Measurements from ENCODE around the gene IGFBP1.

Gene IGFBP1

DNA sequence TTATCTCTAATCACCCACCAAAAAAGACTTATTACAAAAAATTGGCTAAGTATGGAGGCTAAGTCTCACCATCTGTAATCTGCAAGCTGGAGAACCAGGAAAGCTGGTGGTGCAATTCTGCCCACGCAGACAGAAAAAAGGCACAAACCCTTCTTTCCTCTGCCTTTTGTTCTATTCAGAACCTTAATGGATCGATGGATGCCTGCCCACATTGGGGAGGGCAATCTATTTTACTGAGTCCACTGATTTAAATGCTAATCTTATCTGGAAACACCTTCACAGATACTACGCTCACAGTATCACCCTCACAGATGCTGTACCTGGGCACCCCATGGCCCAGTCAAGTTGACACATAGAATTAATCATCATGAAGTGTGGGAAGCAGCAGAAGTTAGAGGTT is 22.6 kb downstream of the IGFBP1 start:
- FAIRE-seq = no peak

DNA sequence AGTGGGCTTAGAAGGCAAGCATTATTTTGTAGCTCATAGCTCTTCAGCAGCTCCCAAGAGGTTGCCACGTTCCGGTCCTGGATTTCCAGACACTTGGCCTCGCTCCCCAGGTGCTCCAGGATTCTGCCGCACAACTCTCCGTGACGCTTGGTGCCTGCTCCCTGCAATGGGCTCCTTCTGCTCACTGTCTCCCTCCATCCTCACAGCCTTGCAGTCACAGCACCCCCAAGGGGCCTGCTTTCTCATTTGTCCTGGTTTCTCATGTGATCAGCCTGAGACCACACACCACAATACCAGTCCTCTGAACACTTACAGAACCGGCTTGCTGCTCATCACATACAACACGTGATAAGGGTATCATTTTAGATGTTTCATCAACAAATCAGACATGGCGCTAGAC is 23.0 kb downstream of the IGFBP1 start:
- no peak for FAIRE-seq

DNA sequence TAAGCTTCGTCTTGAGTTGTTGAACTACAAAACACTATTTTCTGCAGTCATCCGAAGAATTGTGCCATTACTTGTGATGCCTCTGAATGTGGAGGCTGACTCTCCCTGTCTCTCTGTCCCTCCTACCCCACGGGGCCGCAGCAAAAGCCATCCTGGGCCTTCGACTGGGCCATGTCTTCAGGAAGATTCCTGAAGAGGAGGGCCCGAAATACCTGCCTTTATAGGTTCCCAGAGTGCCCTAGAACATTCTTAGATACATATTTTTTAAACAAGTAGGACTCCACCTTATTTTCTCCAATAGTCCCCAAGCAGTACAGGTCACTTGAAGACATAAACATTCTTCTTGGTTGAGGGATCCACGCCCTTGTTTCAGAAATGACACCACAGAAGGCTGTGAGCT is 24.7 kb downstream of the IGFBP1 start:
- FAIRE-seq = no peak

DNA sequence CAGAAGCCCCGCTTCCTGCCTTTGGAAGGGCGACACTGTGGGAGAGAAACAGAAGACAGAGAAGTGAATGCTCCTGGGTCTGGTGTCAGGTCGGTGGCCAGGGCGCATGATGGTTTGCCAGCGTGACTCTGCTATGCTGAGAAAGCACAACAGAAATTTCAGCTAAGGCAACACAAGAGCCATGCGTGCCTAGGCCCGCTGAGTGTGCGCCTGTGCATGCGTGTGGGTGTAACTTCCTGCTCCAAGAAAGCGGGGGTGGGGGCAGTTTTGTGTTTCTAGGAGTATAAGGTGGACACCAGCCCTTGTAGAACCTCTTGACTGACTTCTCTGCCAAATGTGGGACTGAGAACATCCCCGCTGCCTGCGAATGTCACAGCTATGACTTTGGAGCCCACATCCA is 26.6 kb downstream of the IGFBP1 start:
- FAIRE-seq = no peak

DNA sequence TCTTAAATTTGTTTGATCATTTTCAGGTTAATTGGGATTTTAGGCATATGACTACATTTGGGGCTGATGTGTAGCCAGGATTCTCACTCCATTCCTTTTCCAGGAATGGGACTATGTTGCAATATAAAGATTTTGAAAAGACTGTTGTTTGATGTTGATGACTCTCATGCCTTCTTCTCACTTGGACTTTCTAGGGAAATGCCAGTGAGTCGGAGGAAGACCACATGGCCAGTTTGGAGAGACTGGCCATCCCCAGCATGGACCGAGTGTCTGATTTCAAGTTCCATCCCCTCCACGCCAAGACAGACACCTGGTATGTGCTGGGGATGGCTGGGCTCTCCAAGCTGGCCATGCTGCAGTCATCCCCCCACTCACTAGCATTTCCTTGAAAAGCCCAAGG is 27.3 kb downstream of the IGFBP1 start:
- FAIRE-seq = no peak

DNA sequence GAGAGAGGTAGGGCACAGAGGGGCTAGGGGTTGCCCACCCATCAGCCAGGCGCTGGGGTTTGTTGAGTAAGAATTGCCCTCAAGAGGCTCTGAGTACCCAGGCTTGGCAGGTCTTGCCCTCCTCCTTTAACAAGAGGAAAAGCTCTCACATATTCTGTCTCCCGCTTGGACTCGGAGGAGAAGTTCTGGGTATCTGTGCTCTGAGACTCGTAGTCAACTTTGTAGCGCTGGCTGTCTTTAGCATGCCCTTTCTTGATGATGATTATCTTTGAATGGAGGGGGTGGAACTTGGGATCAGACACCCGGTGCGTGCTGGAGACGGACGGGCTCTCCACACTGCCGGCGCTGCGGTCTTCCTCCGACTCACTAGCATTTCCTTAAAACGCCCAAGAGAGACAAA is 28.8 kb downstream of the IGFBP1 start:
- FAIRE-seq = no peak

DNA sequence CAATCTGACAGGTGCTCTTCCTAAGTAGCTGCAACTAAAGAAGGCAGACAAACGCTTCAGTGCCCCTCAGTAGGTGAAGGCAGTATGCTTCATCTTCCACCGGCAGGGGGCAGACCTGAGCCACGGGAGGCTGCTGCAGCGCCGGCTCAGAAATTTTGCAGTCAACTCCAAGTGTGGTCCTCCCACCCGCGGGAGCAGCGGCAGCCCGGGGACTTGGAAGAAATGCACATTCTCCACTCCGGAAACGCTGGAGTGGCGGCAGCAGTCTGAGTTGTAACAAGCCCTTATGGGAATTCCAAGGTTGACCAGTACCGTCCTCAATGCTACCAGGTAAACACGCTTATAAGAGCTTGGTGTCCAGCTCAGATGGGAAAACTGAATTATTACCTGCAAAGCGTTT is 29.4 kb downstream of the IGFBP1 start:
- FAIRE-seq = peak; percentile 8

DNA sequence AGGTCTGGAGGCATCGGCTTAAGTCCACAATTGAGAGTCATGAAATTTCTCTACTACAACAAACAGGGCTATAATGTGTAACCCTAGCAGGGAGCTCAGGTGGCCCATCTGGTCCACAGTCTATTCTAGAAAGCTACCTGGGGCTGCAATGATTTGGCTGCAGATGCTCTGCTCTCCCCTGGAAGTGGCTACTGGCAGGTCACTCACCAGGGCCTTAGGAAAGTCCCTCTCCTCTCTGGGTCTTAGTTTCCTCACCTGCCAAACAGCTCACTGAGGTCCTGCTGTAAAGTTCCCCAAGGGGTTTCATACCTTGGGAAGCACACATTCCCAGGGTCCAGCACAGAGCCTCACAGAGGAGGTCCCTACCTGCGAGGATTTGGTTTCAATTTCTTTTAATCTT is 30.3 kb downstream of the IGFBP1 start:
- no peak for FAIRE-seq

DNA sequence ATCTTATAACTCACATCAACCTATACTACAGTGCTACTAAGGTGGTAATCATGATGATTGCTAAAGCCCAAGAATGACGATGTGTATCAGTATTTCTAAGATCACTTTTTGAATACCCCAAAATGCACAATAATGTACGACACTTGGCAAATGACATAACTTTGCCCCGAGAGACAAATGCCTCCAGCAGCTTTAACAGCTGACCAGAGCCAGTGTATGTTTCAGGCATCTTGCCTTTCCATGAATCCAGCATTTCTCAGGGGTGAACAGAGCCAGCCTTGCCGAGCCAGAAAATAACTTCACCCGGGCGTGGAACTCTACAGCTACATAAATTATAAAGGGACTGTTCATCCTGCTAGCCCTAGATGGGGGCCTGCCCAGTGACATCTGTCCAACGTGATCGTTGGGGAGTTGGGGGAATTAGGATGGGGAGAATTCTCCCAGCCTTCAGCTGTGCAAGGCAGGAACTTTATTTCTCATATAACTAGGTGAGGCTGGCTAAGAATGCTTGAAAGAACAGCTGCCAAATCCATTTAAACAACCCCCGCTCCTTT is 31.0 kb downstream of the IGFBP1 start:
- no peak for FAIRE-seq

DNA sequence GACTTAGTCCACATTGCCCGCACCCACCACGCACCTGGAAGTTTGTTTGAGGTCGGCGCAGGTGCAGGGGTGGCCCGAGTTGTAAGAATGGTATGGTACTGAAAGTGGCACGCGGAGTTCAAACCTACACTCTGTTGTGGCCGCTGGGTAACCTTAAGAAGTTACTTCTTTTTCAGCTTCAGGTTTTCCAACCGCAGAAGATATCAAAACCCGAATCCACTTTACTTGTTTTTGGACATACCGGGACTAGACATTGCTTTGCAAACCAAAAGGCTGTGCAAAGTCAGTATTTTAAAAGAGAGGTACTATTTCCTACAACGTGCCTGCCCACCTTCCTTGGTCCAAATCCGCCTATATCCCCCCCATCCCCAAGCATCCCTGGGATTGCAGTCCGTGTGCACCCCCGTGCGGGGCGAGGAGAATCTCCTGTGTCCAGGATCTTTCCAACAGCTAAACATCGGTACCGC is 31.7 kb downstream of the IGFBP1 start:
- FAIRE-seq = no peak

DNA sequence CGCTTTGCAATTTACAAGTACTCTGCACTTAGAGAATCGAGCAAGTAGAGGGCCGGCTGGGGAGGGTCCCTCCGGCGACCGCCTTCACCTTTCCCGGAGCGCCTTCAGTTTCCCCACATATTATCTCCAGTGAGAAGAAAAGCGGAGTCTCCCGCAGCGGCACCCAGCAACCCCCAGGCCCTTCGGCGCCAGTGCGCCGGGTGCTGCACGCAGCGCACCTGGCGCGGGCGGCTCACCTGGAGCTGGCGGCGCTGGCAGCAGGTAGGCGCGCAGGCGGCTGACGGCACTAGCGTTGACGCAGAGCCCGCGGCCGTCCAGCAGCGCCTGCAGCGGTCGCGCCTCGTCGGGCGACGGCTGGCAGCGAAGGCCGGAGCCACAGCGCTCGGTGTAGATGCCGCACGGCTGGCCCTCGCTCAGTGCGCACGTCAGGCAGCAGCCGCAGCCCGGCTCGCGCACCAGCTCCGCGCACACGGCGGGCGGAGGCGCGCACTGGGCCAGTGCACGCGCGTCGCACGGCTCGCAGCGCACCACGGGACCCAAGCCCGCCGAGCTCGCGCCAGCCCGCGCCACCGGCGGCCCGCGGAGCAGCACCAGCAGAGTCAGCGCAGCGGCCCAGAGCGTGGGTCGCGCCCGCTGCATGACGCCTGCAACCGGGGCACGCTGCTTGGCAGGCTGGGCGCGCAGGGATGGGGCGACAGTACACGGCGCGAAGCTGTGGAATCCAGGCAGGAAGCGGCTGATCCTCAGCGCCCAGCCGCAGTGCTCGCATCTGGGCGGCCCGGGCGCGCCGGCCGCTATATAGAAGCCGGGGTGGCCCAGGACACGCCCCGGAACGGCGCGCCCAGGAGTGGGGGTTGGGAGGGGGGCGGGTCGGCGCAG is 32.5 kb downstream of the IGFBP1 start, which contains the start of gene IGFBP3:
Gene IGFBP3, minus strand, starts transcription at position 771 of the 879 bp plus-strand sequence. Its CDS starts 132 bp downstream, at position 639.
- no peak for FAIRE-seq

DNA sequence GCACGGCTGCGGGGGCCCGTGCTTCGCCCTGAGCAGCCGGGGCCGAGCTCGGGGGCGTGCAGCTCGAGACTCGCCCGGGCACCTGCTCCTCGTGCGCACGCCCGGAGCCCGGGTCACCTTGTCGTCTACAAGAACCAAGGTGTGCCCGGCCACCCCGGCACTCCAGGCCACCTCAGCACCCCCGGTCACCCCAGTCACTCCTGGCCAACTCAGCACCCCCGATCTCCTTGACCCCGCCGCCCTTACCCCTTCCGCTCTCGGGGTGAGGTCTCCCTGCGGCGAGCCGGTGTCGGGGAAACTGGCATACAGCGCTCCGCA is 33.1 kb downstream of the IGFBP1 start:
- no peak for FAIRE-seq

DNA sequence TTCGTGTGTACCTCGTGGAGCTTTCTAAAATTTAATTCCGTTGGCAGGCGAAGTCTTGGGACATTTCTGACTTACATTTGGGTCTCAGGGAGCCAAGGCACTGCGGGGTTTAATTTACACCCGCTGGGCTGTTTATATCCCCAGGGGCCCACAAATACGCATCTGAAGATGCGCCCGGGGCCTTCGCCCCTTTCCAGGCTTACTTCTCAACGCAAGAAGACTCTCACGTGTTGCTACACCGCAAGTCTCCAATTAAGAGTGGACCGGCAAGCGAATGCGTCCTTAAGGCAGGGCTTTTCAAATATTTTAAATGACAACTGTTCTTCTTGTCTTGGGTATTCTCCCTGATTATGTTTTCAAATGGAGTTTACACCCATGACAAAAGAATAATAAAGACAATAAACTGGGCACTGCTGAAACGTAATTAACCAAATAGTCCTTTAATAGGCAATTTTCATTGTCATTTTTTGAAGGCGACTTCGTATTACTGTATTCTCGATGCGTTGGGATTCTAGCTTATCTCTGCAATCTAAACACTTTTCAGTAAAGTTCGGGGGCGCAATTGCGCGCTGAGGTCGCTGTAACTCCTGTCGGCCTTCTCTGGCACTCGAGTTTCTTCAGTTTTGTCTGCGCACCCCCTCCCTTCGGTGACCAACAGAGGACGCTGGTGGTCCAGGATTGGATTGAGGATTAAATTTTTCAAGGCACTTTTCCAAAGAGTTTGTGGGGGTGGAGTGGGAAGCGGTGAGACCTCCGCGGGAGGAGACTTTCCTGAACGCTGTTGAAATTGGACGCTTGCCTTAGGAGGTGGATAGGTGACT is 33.6 kb downstream of the IGFBP1 start:
- peak; percentile 91 for FAIRE-seq

DNA sequence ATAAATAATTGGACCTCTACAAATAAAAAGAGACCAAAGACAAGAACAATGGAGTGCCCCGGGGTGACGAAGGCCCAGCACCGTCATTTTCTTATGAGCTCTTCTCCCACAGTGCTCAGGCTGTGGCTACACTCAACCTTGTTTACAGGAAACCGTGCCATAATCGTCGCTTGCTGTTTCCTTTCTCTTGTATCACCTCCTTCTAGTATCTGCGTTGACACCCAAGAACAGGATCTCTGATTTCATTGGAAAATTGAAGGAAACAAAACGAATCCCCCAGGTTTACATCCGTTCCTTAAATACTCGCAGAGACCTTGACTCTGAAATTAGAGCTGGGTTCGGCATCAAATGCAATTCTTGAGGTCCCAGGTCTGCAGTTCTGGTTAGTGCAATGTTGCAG is 34.5 kb downstream of the IGFBP1 start:
- no peak for FAIRE-seq

DNA sequence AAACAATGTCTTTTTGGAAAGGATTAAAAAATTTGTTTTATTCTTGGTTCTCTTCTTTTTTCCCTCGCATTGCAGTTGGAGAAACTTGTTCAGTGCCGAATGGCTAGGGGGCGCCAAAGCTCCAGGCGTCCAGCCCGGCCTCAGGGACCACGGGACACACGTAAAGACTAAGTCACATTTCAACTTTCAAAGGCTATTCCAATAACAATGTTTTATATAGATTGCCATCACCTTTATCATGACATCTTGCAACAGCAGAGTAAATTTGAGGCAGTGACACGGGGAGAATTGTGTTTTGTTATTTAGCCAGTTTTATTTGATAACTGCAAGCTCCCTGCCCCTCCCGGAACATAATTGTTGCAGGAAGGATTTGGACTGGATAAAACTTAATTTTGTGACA is 35.0 kb downstream of the IGFBP1 start:
- peak; percentile 94 for FAIRE-seq

DNA sequence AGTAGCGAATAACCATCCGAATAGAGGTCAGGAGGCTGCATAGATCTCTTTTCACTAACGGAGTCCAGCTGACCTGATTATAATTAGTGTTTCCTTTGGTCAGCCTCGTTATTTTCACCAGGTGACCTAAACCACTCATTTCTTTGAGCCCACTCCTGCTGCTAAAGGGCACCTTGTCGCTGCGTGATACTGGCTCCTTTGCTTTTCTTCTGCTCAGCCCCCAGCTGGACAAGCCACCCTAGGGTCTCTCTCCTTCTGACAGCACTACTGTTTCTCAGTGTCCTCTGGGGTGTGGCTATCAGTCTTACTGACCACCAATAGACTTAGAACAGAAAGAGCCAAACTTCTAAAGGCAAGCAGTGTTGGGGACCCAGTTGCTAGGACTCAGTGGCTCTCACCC is 35.5 kb downstream of the IGFBP1 start:
- FAIRE-seq = no peak

DNA sequence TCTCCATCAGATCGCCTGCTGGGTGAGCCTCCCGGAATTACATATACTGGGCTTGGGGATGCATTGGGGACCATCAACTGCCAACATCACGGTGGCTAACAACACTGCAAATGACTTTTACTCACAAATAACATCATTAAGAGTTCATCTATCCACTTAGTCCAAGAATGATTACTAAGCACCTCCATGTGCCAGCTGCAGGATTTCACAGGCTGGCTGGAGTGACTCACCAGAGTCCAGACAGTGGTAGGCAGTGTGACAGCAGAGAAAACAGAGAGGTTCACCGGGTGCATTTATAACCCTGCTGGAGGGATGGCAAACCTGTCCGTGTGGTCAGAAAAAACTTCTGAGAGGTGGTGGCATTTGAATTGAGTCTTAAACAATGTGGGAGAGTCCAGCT is 36.0 kb downstream of the IGFBP1 start:
- FAIRE-seq = no peak

DNA sequence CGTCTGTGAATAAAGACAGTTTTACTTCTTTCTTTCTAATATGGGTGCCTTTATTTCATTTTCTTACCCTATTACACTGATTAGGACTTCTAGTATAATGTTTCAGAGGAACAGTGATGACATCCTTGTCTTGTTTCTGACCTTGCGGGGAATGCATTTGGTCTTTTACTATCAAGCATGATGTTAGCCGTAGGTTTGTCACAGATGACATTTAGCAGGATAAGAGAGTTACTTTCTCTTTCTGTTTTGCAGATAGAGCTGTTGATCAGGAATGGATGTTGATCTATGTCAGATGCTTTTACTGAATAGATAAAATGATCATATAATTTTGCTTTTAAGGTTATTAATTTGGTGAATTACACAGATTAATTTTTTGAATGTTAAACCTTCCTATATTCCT is 39.4 kb downstream of the IGFBP1 start:
- no peak for FAIRE-seq

DNA sequence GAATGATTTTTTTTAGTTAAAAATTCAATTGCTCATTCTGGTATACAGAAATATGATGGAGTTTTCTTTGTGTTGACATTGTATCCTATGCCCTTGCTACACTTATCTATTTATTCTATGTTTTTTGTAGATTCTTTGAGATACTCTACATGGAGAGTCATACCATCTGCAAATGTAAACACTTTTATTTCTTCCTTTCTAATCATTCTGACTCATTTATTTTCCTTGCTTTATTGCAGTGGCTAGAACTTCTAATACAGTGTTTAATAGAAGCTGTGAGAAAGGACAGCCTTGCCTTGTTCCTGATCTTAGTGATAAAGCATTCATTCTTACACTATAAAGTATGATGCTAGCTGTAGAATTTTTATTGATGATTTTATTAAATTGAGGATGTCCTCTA is 42.7 kb downstream of the IGFBP1 start:
- FAIRE-seq = no peak

DNA sequence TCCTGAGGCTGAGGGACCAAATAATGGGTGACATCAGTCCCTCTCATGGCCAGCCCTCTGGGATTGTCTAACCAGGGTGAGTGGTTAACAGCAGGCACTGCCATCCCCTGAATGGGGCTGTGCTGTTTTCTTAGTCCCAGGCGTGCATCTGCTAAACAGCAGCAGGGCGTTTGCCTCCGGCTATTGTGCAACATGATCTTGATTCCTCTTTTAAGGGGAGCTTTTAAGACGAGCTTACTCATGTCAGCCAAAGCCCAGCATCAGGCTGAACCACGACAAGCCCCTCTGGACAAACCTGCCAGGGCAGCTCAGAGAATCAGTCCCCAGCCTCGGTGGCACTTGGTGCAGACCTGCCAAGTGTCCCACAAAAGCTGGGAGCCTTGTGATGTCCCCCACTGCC is 49.0 kb downstream of the IGFBP1 start:
- no peak for FAIRE-seq

DNA sequence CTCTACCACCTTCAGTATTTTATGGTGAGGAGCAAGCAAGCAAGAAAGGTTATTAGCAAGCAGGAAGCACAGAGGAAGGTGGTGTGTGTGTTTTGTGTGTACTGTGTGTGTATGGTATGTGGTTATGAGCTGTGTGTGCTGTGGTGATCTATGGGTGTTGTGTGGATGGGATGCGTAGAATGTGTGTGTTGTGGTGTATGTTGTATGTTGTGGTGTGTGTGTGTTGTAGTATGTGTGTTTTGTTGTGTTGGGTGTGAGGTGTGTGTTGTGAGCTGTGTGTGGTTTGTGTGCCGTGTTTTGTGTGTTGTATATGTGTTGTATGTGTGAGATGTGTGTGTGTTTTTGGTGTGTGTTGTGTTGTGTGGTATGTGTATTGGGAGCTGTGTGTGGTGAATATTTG is 49.6 kb downstream of the IGFBP1 start:
- no peak for FAIRE-seq

DNA sequence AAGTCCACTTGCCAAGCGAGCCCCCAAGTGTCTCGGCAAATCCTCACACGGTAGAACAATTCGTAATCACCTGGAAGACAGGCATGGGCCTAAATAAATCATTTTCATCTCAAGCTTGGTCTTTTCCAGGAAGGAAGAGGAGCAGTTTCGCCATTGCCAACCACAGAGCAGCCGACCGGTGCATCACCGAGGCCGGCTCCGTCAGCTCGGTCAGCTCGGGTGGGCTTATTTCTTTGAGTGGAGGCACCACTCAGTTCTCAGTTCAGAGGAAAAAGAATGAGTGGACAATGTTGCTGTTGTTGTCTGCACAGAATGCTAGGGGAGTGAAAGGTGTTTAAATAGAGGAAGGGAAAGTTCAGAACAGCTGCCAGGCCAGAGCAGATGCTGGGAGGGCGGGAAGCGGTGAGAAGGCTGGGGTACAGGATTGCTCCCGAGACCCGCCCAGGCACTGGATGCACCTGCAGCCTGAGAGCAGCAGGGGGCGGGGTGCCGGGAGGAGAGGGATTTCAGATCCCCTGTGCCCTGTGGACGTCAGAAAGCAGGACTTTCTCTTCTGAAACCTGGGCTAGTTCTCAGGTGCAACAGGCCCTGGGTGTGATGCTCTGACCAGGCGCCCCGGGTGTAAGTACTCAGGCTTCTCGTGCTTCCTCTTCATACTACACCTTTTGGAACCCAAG is 50.5 kb downstream of the IGFBP1 start:
- FAIRE-seq = no peak

DNA sequence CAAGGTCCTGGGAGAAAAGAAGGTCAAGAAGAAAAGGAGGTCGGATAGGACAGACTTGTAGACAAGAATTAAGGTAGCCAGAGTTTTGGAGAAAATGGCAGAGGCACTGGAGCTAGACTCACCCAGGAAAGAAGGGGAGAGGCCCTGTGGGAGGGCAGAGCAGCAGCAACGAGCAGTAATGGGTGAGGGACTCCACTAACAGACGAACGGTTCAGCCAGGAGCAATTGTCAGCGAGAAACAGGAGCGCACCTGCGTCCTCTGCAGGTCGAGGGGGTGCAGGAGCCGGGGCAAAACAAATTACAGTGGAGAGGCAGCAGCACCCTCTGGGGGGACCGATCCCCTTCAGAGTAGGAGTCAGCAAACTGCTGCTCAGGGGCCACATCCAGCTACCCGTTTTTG is 51.3 kb downstream of the IGFBP1 start:
- FAIRE-seq = no peak

Measured in G401.6 (cell line).